GM12878 (cell line): ENCODE results near the gene ABCA2. TPM values are rescaled to one million over a fixed set of nuclear protein-coding genes. Genes with fewer than 3 reads are reported as not detected.

Source experiments
- BCLAF1 ChIP-seq: fragments of 450-650 bp; IDR thresholded peaks from 2 replicates; pipeline ENCODE4 v1.6.1; 2017; ENCODE audit warnings: antibody characterized with exemption, mild to moderate bottlenecking, moderate library complexity
- BHLHE40 ChIP-seq, 2 experiments: fragments of 450-650 bp in 1 of 2; IDR thresholded peaks; 2 replicates each; pipeline ENCODE4 v1.6.1; 2011 to 2017; ENCODE audit warnings: low read depth in 2 of 2, borderline replicate concordance in 1 of 2, improper control_type of control experiment in 1 of 2, low read length in 1 of 2, mild to moderate bottlenecking in 1 of 2
- CBX3 ChIP-seq: fragments of 200-600 bp; sonication (generic); IDR thresholded peaks from 2 replicates; pipeline ENCODE4 v1.6.1; 2016; ENCODE audit warnings: low read depth, borderline replicate concordance
- DPF2 ChIP-seq: fragments of 450-650 bp; IDR thresholded peaks from 2 replicates; pipeline ENCODE4 v1.6.1; 2017; ENCODE audit warnings: mild to moderate bottlenecking
- E4F1 ChIP-seq: fragments of 450-650 bp; IDR thresholded peaks from 2 replicates; pipeline ENCODE4 v1.6.1; 2018; ENCODE audit warnings: borderline replicate concordance, mild to moderate bottlenecking; ENCODE audit not compliant: partially characterized antibody
- HDGF ChIP-seq: fragments of 450-650 bp; IDR thresholded peaks from 2 replicates; pipeline ENCODE4 v1.6.1; 2016; ENCODE audit warnings: antibody characterized with exemption
- JUND ChIP-seq: IDR thresholded peaks from 2 replicates; pipeline ENCODE4 v1.6.1; 2012; ENCODE audit warnings: low read depth, mild to moderate bottlenecking, low read length, improper control_type of control experiment, moderate library complexity
- KDM1A ChIP-seq: fragments of 200-600 bp; sonication (generic); IDR thresholded peaks from 2 replicates; pipeline ENCODE4 v1.6.1; 2016; ENCODE audit warnings: borderline replicate concordance
- LARP7 ChIP-seq: fragments of 450-650 bp; IDR thresholded peaks from 2 replicates; pipeline ENCODE4 v1.6.1; 2017; ENCODE audit warnings: mild to moderate bottlenecking
- MTA2 ChIP-seq: fragments of 450-650 bp; IDR thresholded peaks from 2 replicates; pipeline ENCODE4 v1.6.1; 2016; ENCODE audit warnings: low read depth, mild to moderate bottlenecking, moderate library complexity
- PAX5 ChIP-seq: IDR thresholded peaks from 2 replicates; pipeline ENCODE4 v1.6.1; 2011; ENCODE audit warnings: low read depth, low read length, borderline replicate concordance
- POLR2AphosphoS5 ChIP-seq: IDR thresholded peaks from 2 replicates; pipeline ENCODE4 v1.6.1; 2011; ENCODE audit warnings: mild to moderate bottlenecking, low read length, inconsistent platforms
- PRDM15 ChIP-seq: fragments of 450-650 bp; formaldehyde crosslinking; IDR thresholded peaks from 2 replicates; pipeline ENCODE4 v1.4.0; 2020; ENCODE audit warnings: mild to moderate bottlenecking, moderate library complexity
- RBBP5 ChIP-seq: fragments of 200-600 bp; sonication (generic); conservative IDR thresholded peaks from 2 replicates; pipeline ENCODE4 v1.6.1; 2016
- RFX5 ChIP-seq: IDR thresholded peaks from 2 replicates; pipeline ENCODE4 v1.6.1; 2011; ENCODE audit warnings: low read depth, low read length, improper control_type of control experiment
- SMAD1 ChIP-seq: fragments of 450-650 bp; IDR thresholded peaks from 2 replicates; pipeline ENCODE4 v1.6.1; 2018; ENCODE audit warnings: mild to moderate bottlenecking, low read depth; ENCODE audit not compliant: partially characterized antibody
- SREBF1 ChIP-seq: IDR thresholded peaks from 2 replicates; pipeline ENCODE4 v1.6.1; 2012; ENCODE audit warnings: mild to moderate bottlenecking, low read length
- SRF ChIP-seq, 2 experiments: IDR thresholded peaks; 2 replicates each; pipeline ENCODE4 v1.6.1; 2011; ENCODE audit warnings: low read depth in 2 of 2, low read length in 2 of 2, mild to moderate bottlenecking in 1 of 2, moderate library complexity in 1 of 2
- SUPT20H ChIP-seq: IDR thresholded peaks from 2 replicates; pipeline ENCODE4 v1.6.1; 2011; ENCODE audit warnings: low read depth, mild to moderate bottlenecking, low read length, moderate library complexity, borderline replicate concordance; ENCODE audit not compliant: control insufficient read depth
- TCF3 ChIP-seq: IDR thresholded peaks from 2 replicates; pipeline ENCODE4 v1.6.1; 2012; ENCODE audit warnings: low read depth, mild to moderate bottlenecking, low read length, borderline replicate concordance; ENCODE audit not compliant: insufficient read depth
- TCF7 ChIP-seq: IDR thresholded peaks from 2 replicates; pipeline ENCODE4 v1.6.1; 2014; ENCODE audit warnings: antibody characterized with exemption, borderline replicate concordance
- ZNF207 ChIP-seq: fragments of 450-650 bp; IDR thresholded peaks from 2 replicates; pipeline ENCODE4 v1.6.1; 2014; ENCODE audit warnings: antibody characterized with exemption, mild to moderate bottlenecking, borderline replicate concordance
- polyA plus RNA-seq, 11 experiments: library from polyadenylated mRNA; depleted of rRNA in 4 of 11; unstranded in 6 of 11; stranded (reverse) in 5 of 11; fragments of >200 nt; fragmentation: Nextera tagmentation in 4 of 11; fragmentation: Illumina TruSeq in 1 of 11; extraction: Ambion mirVana in 4 of 11; extraction: Trizol in 1 of 11; gene quantifications; 1 replicate in 1 of 11; 2 replicates in 10 of 11; pipeline versions ENCODE4 v1.2.1 to v1.2.3, GENCODE V29; 2011 to 2016; ENCODE audit warnings: inconsistent platforms in 2 of 11, missing spikeins in 2 of 11, low read depth in 1 of 11
- total RNA-seq, 4 experiments: library from RNA; depleted of rRNA in 3 of 4; stranded (reverse); fragments of >200 nt in 3 of 4; fragmentation: Illumina TruSeq in 1 of 4; extraction: Trizol in 1 of 4; gene quantifications; 2 replicates each; pipeline versions ENCODE4 v1.2.1 to v1.2.3, GENCODE V29; 2013 to 2021

Gene ABCA2
- total and polyA plus RNA-seq, 10 of the 15 experiments (the other 5 are each of a cell fraction or from before 2014, with no cell fraction given) = 0.13 to 2.6 (median 0.71) TPM; not detected in 2

GRCh38 chr9:137070201-137070905, 42.3 kb upstream of the ABCA2 start, which contains the start of gene SAPCD2 (continued):
- TF ChIP-seq HDGF = 0 out of 2 replicates have a peak, but pooled peaks have one; percentile 22
- TF ChIP-seq BCLAF1 = no peak
- peak; percentile 62; the same call in 1 of the 2 replicates for TF ChIP-seq DPF2
- TF ChIP-seq E4F1 = no peak
- TF ChIP-seq SRF (IDR thresholded peaks at IDR 0.05; ENCODE audit: low read depth in 2 of 2, low read length in 2 of 2) = no peak
- TF ChIP-seq SREBF1 = no peak
- TF ChIP-seq BHLHE40 (IDR thresholded peaks at IDR 0.05; ENCODE audit: borderline replicate concordance in 1 of 2, low read depth in 2 of 2, low read length in 1 of 2) = peak; percentile 2 to 60; a peak in 2 of 4 replicates
- TF ChIP-seq KDM1A = no peak
- no peak for TF ChIP-seq JUND
- no peak for TF ChIP-seq PAX5
- no peak for TF ChIP-seq RBBP5
- no peak for TF ChIP-seq CBX3
- no peak for TF ChIP-seq SUPT20H
- no peak for TF ChIP-seq MTA2
- TF ChIP-seq RFX5 = peak; percentile 64; the same call in 1 of the 2 replicates
- peak; percentile 84 for TF ChIP-seq LARP7
- no peak for TF ChIP-seq TCF7
- no peak for TF ChIP-seq POLR2AphosphoS5
- TF ChIP-seq TCF3 = 0 out of 2 replicates have a peak, but pooled peaks have one; percentile 1
- no peak for TF ChIP-seq SMAD1
- no peak for TF ChIP-seq PRDM15 (CRISPR knock-in tag)
- no peak for TF ChIP-seq ZNF207
